IMR-90 (cell line): ENCODE results near the gene IGFBP3. TPM values are rescaled to one million over a fixed set of nuclear protein-coding genes. Genes with fewer than 3 reads are reported as not detected.

ENCODE experiments used
- ATAC-seq: fragments of 200-7000 bp; cut with Tn5 transposase; 2 replicates; pipeline ENCODE4 v1.9.1; 2020; ENCODE audit warnings: low read depth, mild to moderate bottlenecking, moderate library complexity
- BruUV-seq: library from RNA; stranded (reverse); fragments of 400-500 nt; replicated peaks from 2 replicates; lab custom pipeline; 2021; lab: Mats Ljungman, UMichigan
- CTCF ChIA-PET: fragments of 300-600 bp; formaldehyde crosslinking; extraction: SDS; loops from one replicate; lab custom pipeline; 2021; ENCODE audit warnings: antibody characterized with exemption; lab: Yijun Ruan, JAX
- POLR2A ChIA-PET: fragments of 300-600 bp; sonication (Branson Sonifier 250); formaldehyde crosslinking; loops from one replicate; lab custom pipeline; 2022; ENCODE audit warnings: antibody characterized with exemption; ENCODE audit not compliant: unreplicated experiment; lab: Charles Lee
- DNase-seq: peaks from one replicate; pipeline ENCODE4 v3.0.0; 2013
- H2AFZ ChIP-seq: replicated peaks from 2 replicates; pipeline ENCODE3; 2013; ENCODE audit warnings: low read length, mild to moderate bottlenecking; ENCODE audit not compliant: poor library complexity
- H2AK5ac ChIP-seq: 2 replicates; pipeline ENCODE4 v1.6.1; 2013; ENCODE audit warnings: low read depth, low read length, inconsistent platforms
- H2AK9ac ChIP-seq: replicated peaks from 2 replicates; pipeline ENCODE3; 2013; ENCODE audit warnings: mild to moderate bottlenecking, low read depth, low read length, moderate library complexity; ENCODE audit not compliant: poor library complexity
- H2BK120ac ChIP-seq: 2 replicates; pipeline ENCODE4 v1.6.1; 2013; ENCODE audit warnings: low read depth, low read length, inconsistent platforms
- H2BK15ac ChIP-seq: 3 replicates; pipeline ENCODE4 v1.6.1; 2013; ENCODE audit warnings: low read depth, low read length, inconsistent platforms
- H2BK20ac ChIP-seq: 2 replicates; pipeline ENCODE4 v1.6.1; 2013; ENCODE audit warnings: low read depth, mild to moderate bottlenecking, inconsistent platforms, low read length, moderate library complexity
- H2BK5ac ChIP-seq: 2 replicates; pipeline ENCODE4 v1.6.1; 2013; ENCODE audit warnings: mild to moderate bottlenecking, low read depth, low read length, inconsistent platforms; ENCODE audit not compliant: poor library complexity, severe bottlenecking
- H3K14ac ChIP-seq: replicated peaks from 2 replicates; pipeline ENCODE4 v1.6.1; 2013; ENCODE audit warnings: low read depth, low read length, inconsistent platforms
- H3K18ac ChIP-seq: 2 replicates; pipeline ENCODE4 v1.6.1; 2013; ENCODE audit warnings: low read depth, low read length, control low read depth
- H3K23ac ChIP-seq: 2 replicates; pipeline ENCODE4 v1.6.1; 2013; ENCODE audit warnings: low read depth, low read length, inconsistent platforms
- H3K27ac ChIP-seq: 2 replicates; pipeline ENCODE4 v1.5.1; 2013; ENCODE audit warnings: mild to moderate bottlenecking, control low read depth, low read length; ENCODE audit not compliant: insufficient read depth
- H3K27me3 ChIP-seq: 2 replicates; pipeline ENCODE4 v1.6.1; 2013; ENCODE audit warnings: low read length; ENCODE audit not compliant: control insufficient read depth, insufficient read depth
- H3K36me3 ChIP-seq: 2 replicates; pipeline ENCODE4 v1.6.1; 2013; ENCODE audit warnings: low read length, mixed read lengths; ENCODE audit not compliant: control insufficient read depth, insufficient read depth
- H3K4ac ChIP-seq: 2 replicates; pipeline ENCODE4 v1.6.1; 2013; ENCODE audit warnings: low read depth, low read length, inconsistent platforms
- H3K4me1 ChIP-seq: 2 replicates; pipeline ENCODE4 v1.6.1; 2013; ENCODE audit warnings: low read length, mixed read lengths; ENCODE audit not compliant: control insufficient read depth, insufficient read depth
- H3K4me2 ChIP-seq: 2 replicates; pipeline ENCODE4 v1.6.1; 2013; ENCODE audit warnings: low read depth, mild to moderate bottlenecking, control low read depth, low read length, moderate library complexity
- H3K4me3 ChIP-seq: 2 replicates; pipeline ENCODE4 v1.5.1; 2013; ENCODE audit warnings: low read depth, mild to moderate bottlenecking, control low read depth, low read length, moderate library complexity; ENCODE audit not compliant: insufficient read depth
- H3K56ac ChIP-seq: 2 replicates; pipeline ENCODE4 v1.6.1; 2013; ENCODE audit warnings: low read length, inconsistent platforms; ENCODE audit not compliant: insufficient read depth; ENCODE audit errors: extremely low read depth
- H3K79me1 ChIP-seq, 2 experiments: 2 replicates each; pipeline ENCODE4 v1.6.1; 2013; ENCODE audit warnings: low read length in 2 of 2, inconsistent platforms in 1 of 2, low read depth in 1 of 2
- H3K9ac ChIP-seq: 2 replicates; pipeline ENCODE4 v1.6.1; 2013; ENCODE audit warnings: low read depth, low read length, control low read depth
- H3K9me1 ChIP-seq: 2 replicates; pipeline ENCODE4 v1.6.1; 2013; ENCODE audit warnings: low read length, inconsistent platforms; ENCODE audit not compliant: insufficient read depth
- H3K9me3 ChIP-seq: 2 replicates; pipeline ENCODE4 v1.6.1; 2013; ENCODE audit warnings: low read length; ENCODE audit not compliant: control insufficient read depth, insufficient read depth
- H4K20me1 ChIP-seq: 2 replicates; pipeline ENCODE4 v1.6.1; 2013; ENCODE audit warnings: low read length, inconsistent platforms; ENCODE audit not compliant: insufficient read depth
- H4K5ac ChIP-seq: 2 replicates; pipeline ENCODE4 v1.6.1; 2013; ENCODE audit warnings: mild to moderate bottlenecking, low read depth, low read length, control low read depth
- H4K8ac ChIP-seq, 2 experiments: 2 replicates each; pipeline ENCODE4 v1.6.1; 2013; ENCODE audit warnings: low read depth in 2 of 2, low read length in 2 of 2, control low read depth in 1 of 2, inconsistent platforms in 1 of 2
- H4K91ac ChIP-seq: 2 replicates; pipeline ENCODE4 v1.6.1; 2013; ENCODE audit warnings: low read depth, low read length, inconsistent platforms; ENCODE audit not compliant: insufficient read depth
- CHD1 ChIP-seq: IDR thresholded peaks from 2 replicates; pipeline ENCODE4 v1.6.1; 2012; ENCODE audit warnings: low read depth, low read length, improper control_type of control experiment
- FOS ChIP-seq: fragments of 150-350 bp; IDR thresholded peaks from 2 replicates; pipeline ENCODE4 v1.6.1; 2016; ENCODE audit warnings: low read depth, low read length
- MXI1 ChIP-seq: IDR thresholded peaks from 2 replicates; pipeline ENCODE4 v1.6.1; 2012; ENCODE audit warnings: low read depth, mild to moderate bottlenecking, low read length, moderate library complexity, borderline replicate concordance
- NFE2L2 ChIP-seq: fragments of 150-350 bp; IDR thresholded peaks from 2 replicates; pipeline ENCODE4 v1.6.1; 2016; ENCODE audit warnings: low read depth, mild to moderate bottlenecking, low read length
- RCOR1 ChIP-seq: IDR thresholded peaks from 2 replicates; pipeline ENCODE4 v1.6.1; 2012; ENCODE audit warnings: mild to moderate bottlenecking, low read length, improper control_type of control experiment; ENCODE audit not compliant: insufficient replicate concordance
- SMC3 ChIP-seq: fragments of 150-350 bp; IDR thresholded peaks from 2 replicates; pipeline ENCODE4 v1.6.1; 2016; ENCODE audit warnings: low read depth, mild to moderate bottlenecking, antibody characterized with exemption, low read length, moderate library complexity
- USF2 ChIP-seq: fragments of 150-350 bp; IDR thresholded peaks from 2 replicates; pipeline ENCODE4 v1.6.1; 2017; ENCODE audit warnings: mild to moderate bottlenecking, antibody characterized with exemption, low read length, low read depth
- dilution Hi-C: fragments of 300-500 bp; cut with HindIII; formaldehyde crosslinking; loops from one replicate; pipeline ENCODE4 v1.14.3; 2018; ENCODE audit warnings: low sequenced_read_pairs; ENCODE audit not compliant: unreplicated experiment
- in situ Hi-C: fragments of 300-500 bp; cut with MboI; formaldehyde crosslinking; loops from 3 replicates; pipeline ENCODE4 v1.14.3; 2019; ENCODE audit warnings: low sequenced_read_pairs, inconsistent platforms, mixed read lengths
- intact Hi-C: fragments of 100-400 bp; cut with micrococcal nuclease; formaldehyde crosslinking; loops from 2 replicates; pipeline ENCODE4 v1.10.0; 2022
- polyA plus RNA-seq, 3 experiments: library from polyadenylated mRNA; depleted of rRNA; stranded (reverse); fragments of >200 nt; gene quantifications; 2 replicates each; pipeline ENCODE4 v1.2.3, GENCODE V29; 2012; ENCODE audit warnings: low replicate concordance in 1 of 3
- total RNA-seq: library from RNA; depleted of rRNA; stranded (reverse); fragments of >200 nt; gene quantifications from 2 replicates; pipeline ENCODE4 v1.2.3, GENCODE V29; 2012

The IGFBP3 gene
- total and polyA plus RNA-seq, 2 of the 4 experiments (the other 2 are of a cell fraction) = 272 to 601 TPM

- Histone ChIP-seq H3K27ac (no peak overlapping the region), H3K14ac (no peak overlapping the region), H3K9me3 (no peaks in the 10 kb centered on the region), H4K5ac (no peak overlapping the region), H2BK20ac (no peak overlapping the region), H3K56ac (no peak overlapping the region), H3K79me1 (no peaks in the 10 kb centered on the region), H2AFZ (no peak overlapping the region), H3K36me3 (peaks cover 17% of the 10 kb centered on the region), H3K27me3 (no peaks in the 10 kb centered on the region; the same call in 1 of the 2 replicates), H4K8ac (no peak overlapping the region), H3K9me1 (peaks cover 10% of the 10 kb centered on the region; the same call in 1 of the 2 replicates), H2BK15ac (no peak overlapping the region), H3K4me1 (no peaks in the 10 kb centered on the region), H3K23ac (no peak overlapping the region), H2BK120ac (no peak overlapping the region), H3K4ac (no peak overlapping the region), H3K4me2 (no peak overlapping the region), H4K20me1 (peaks cover 4% of the 10 kb centered on the region), H2AK9ac (no peak overlapping the region), H4K91ac (no peak overlapping the region), H3K4me3 (no peak overlapping the region), H3K9ac (no peak overlapping the region), H3K18ac (no peak overlapping the region), H2BK5ac (peak overlapping the region; percentile 11), H2AK5ac (no peak overlapping the region)
- no peak for DNase-seq
- dilution Hi-C loops = no loop called here
- no peak for ATAC-seq
- BruUV-seq = no TSS peak
- TF ChIP-seq CHD1 (no peak), USF2 (no peak), SMC3 (no peak), FOS (no peak), NFE2L2 (no peak), RCOR1 (no peak), MXI1 (no peak)
- CTCF ChIA-PET = no interaction called here
- in situ Hi-C loops = loop anchor here (25.0 kb wide), 1 partner anchor 1028 kb away; no protein-coding TSS in a partner anchor
- intact Hi-C loops = no loop called here
- POLR2A ChIA-PET = no interaction called here
These were observed 11.5 kb downstream of the IGFBP3 start for GRCh38 chr7:45909561-45909960.
